ENCODE results near the gene SUSD4.

The SUSD4 gene

DNA sequence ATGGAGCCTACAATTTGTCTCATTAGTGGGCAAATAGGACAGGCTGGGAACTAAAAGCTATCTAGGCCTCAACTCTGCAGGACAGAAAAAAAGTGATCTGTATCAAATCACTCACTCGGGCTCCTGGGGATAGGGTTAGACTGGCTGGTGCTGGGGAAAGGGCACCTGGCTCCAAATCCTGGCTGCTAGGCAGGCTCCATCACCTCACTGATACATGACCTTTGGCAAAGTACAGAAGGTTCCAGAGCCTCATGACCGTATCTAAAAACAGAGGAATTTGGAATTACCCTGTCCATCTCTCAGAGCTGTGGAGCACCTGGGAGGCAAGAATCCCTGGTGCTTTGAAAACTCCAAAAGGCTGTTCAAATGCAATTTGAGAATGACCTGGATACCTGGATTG, 51.7 kb downstream of the SUSD4 start:
- ChIA-PET POLR2A (ENCODE audit: low non-redundant PET) (no interaction called here), CTCF (interaction anchor here (0.5 to 0.8 kb wide), 3 partner anchors 23 to 227 kb away, joined by 3 to 5 read pairs (median 4); no protein-coding TSS in a partner anchor)
- no peak for DNase-seq (ENCODE audit: low spot score)
- no peak for TF ChIP-seq CTCF (conservative IDR thresholded peaks at IDR 0.05; ENCODE audit: low read depth)
- H3K27ac ChIP-seq, result no peak overlapping the region

DNA sequence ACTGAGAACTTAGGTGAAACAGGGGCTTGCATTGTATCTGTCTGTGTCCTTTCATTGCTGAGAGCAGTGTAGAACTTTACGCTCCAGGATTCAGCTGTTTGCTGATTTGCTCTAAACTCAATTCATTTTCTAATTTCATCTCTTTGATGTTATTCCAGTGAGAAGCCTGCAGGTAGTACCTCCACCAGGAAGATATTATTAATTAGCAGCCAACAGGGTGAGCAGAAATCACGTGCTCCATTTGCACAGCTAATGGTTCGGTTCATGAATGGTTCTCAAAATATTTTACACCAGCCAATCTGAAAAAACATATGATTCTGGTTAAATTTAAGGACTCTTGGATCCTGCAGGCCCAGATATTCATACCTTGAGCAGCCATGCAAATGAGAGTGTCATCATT, 52.1 kb downstream of the SUSD4 start:
- no peak for DNase-seq (ENCODE audit: low spot score)
- no peak overlapping the region for H3K27ac ChIP-seq
- TF ChIP-seq CTCF (conservative IDR thresholded peaks at IDR 0.05; ENCODE audit: low read depth), result no peak
- POLR2A ChIA-PET (ENCODE audit: low non-redundant PET), result no interaction called here
- CTCF ChIA-PET, result interaction anchor here (0.5 to 0.8 kb wide), 3 partner anchors 23 to 227 kb away, joined by 3 to 5 read pairs (median 4); no protein-coding TSS in a partner anchor

DNA sequence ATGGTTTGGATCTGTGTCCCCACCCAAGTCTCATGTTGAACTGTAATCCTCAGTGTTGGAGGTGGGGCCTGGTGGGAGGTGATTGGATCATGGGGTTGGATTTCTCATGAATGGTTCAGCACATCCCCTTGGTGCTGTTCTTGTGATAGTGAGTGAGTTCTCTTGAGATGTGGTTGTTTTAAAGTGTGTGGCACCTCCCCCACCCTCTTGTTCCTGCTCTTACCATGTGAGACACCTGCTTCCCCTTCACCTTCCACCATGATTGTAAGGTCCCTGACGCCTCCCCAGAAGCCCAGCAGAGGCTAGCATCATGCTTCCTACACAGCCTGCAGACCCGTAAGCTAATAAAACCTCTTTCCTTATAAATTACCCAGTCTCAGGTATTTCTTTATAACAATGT, 55.8 kb downstream of the SUSD4 start:
- ChIA-PET POLR2A (ENCODE audit: low non-redundant PET) (no interaction called here), CTCF (no interaction called here)
- no peak for DNase-seq (ENCODE audit: low spot score)
- no peak overlapping the region for H3K27ac ChIP-seq
- no peak for TF ChIP-seq CTCF (conservative IDR thresholded peaks at IDR 0.05; ENCODE audit: low read depth)

DNA sequence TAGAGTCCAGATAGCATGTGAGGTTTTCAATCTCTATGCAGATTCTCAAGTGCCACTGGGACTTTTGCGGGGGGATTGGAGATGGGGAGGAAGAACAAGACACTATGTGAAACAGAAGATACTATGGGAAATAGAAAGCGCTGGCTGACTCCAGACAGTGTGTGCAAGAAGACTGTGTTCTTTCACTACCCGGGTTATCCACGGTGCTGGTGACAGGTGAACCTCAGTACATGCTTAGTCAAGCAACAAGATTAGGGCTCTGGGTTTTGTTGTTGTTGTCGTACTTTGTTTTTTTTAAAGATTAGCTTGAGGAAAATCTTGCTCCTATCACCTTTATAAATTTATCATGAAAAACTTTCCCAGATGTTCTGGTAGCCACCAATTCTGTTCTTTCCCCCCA, 56.4 kb downstream of the SUSD4 start:
- ChIA-PET POLR2A (ENCODE audit: low non-redundant PET) (no interaction called here), CTCF (no interaction called here)
- H3K27ac ChIP-seq, result no peak overlapping the region
- TF ChIP-seq CTCF (conservative IDR thresholded peaks at IDR 0.05; ENCODE audit: low read depth), result no peak
- no peak for DNase-seq (ENCODE audit: low spot score)

- no peak for TF ChIP-seq CTCF (conservative IDR thresholded peaks at IDR 0.05; ENCODE audit: low read depth)
- H3K27ac ChIP-seq, result no peak overlapping the region
- ChIA-PET CTCF (interaction anchor here (0.7 kb wide), 1 partner anchor 130 kb away, joined by 3 read pairs; no protein-coding TSS in a partner anchor), POLR2A (ENCODE audit: low non-redundant PET) (no interaction called here)
- no peak for DNase-seq (ENCODE audit: low spot score)
These were observed 59.0 kb downstream of the SUSD4 start for GRCh38 chr1:223304931-223305330.

DNA sequence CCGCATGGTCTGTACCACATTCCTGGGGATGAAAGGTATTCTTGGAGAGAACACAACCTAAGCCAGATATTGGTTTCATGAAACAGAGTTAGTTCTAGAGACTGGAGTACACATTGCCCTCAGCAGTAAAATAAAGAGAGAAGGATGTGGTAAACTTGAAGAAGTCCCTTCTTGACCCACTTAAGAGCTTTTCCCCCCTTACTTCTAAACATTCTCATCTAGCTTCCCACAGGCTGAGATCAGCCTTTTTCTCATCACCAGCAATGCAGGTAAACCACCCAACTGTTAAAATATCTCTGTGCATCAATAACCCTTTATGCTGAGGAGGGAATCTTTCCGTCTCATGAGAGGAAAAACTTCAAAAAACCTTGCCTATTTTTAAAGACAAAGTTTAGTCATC, 62.6 kb downstream of the SUSD4 start:
- DNase-seq (ENCODE audit: low spot score), result no peak
- ChIA-PET POLR2A (ENCODE audit: low non-redundant PET) (no interaction called here), CTCF (no interaction called here)
- no peak overlapping the region for H3K27ac ChIP-seq
- TF ChIP-seq CTCF (conservative IDR thresholded peaks at IDR 0.05; ENCODE audit: low read depth), result no peak

DNA sequence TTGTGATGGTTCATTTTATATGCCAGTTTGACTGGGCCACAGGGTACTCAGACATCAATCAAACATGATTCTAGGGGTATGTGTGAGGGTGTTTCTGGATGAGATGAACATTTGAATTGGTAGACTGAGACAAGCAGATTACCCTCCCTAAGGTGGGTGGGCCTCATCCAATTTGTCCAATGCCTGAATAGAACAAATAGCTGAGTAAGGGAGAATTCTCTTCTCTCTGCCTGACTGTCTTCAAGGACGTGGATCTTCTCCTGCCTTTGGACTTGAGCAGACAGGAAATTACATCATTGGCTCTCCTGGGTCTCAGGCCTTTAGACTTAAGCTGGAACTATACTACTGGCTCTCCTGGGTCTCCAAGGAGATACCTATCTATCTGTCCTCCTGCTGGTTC, 64.4 kb downstream of the SUSD4 start:
- CTCF ChIA-PET, result no interaction called here
- DNase-seq (ENCODE audit: low spot score), result no peak
- POLR2A ChIA-PET (ENCODE audit: low non-redundant PET), result no interaction called here
- no peak overlapping the region for H3K27ac ChIP-seq
- TF ChIP-seq CTCF (conservative IDR thresholded peaks at IDR 0.05; ENCODE audit: low read depth), result no peak

Data from RWPE1 (cell line).